NCI-H82 treated with DMSO at 0.1 percent for 48 hours (cell line): Measurements from ENCODE around the gene NRG3.
"Not testable (repeated sequence)": the region's sequence is repeated elsewhere in the genome, so short reads cannot be mapped to it uniquely, and the experiment has no call there.

Experiments used
- DNase-seq: peaks from one replicate; lab custom pipeline; 2025; ENCODE audit not compliant: unreplicated experiment; lab: John Stamatoyannopoulos, UW

The NRG3 gene

DNA sequence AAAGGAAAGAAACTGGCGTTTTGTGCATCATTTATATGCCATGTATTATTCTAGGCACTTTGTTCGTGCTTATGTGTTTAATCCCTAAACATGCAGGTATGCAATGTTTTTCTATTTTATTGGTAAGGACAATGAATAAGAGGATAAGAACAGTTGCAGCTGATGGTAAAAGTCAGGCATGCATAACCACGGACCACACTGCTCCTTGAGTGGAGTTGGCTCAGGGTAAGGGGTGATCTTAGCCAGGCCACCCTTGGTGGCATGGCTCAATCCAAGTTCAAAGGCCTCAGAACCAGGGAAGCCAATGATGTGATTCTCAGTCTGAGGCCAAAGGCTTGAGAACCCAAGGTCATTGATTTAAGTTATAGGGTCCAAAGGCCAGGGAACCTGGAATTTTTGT lies 1068.1 kb downstream of the NRG3 start:
- DNase-seq = no peak

DNA sequence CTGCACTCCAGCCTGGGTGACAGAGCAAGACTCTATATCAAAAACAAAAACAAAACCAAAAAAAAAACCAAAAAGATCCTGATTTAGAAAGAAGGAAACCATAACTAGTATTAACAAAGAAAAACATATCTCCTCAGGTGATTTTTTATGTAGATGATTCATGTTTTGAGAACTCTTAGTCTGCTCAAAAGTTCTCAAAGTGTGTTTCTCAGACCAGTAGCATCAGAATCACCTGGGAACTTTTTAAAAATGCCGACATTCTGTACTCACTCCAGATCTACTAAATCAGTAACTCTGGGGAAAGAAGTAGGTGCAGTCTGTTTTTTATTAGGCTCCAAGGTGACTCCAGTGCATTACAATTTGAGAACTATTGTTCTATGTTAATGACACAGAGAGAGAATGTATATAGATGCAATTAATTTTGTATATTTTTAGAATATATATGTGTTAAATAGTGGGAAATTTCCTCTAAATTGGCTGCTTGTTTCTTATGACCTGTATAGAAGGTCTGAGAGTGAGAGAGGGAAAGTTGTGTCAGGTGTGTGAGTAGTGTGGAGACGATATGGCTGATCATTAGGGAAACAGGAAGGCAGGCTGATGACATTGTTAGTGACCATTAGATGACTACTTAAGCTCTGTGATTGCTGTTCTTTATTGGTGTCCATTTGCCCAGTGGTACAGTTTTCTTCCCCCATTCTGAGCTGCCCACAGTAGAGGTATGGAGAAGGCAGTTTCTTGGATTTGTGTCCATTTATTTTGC lies 1075.0 kb downstream of the NRG3 start:
- DNase-seq = no peak

DNA sequence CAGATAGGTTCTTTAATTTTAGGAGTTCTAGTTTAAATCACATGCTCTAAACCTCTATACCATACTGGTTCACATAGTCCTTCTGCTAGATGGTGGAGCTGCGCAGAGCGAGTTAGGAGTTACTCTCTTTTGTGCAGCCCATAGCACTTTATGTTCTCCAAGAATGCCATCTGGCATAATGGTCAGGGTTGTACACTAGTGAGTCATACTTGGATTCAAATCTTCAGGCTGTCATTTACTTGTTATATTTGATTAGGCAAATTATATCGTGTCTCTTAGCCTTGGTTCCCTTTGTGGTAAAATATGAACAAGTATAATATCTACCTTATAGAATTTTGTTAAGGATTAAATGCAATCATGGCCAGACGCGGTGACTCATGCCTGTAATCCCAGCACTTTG lies 1078.3 kb downstream of the NRG3 start:
- DNase-seq = no peak

DNA sequence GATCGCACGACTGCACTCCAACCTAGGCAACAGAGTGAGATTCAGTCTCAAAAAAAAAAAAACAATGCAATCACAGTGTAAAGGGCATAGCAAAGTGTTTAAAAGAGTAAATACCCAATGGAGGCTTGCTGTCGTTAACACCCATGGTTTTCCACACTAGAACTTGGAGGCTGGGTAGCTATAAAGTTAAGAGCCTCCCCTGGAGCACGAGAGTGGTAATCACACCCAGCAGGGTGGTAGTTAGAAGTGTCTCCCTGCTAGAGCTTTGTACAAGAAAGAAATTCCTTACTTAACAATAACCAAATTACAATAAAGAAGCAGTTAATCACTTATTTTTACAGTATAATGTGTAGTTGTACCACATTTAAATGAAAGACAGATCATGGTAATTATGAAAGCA lies 1078.9 kb downstream of the NRG3 start:
- no peak for DNase-seq

DNA sequence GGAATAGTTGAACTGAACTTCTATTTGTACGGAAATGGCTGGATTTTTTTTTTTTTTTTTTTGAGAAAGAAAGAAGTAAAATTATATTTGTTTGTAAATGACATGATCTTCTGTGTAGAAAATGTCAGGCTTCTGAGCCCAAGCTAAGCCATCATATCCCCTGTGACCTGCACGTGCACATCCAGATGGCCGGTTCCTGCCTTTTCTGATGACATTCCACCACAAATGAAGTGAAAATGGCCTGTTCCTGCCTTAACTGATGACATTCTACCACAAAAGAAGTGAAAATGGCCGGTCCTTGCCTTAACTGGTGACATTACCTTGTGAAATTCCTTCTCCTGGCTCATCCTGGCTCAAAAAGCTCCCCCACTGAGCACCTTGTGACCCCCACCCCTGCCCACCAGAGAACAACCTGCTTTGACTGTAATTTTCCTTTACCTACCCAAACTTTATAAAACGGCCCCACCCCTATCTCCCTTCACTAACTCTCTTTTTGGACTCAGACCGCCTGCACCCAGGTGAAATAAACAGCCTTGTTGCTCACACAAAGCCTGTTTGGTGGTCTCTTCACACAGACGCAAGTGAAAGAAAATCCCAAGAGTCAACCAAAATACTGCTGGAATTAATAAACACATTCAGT lies 1085.5 kb downstream of the NRG3 start:
- not testable (repeated sequence) for DNase-seq

DNA sequence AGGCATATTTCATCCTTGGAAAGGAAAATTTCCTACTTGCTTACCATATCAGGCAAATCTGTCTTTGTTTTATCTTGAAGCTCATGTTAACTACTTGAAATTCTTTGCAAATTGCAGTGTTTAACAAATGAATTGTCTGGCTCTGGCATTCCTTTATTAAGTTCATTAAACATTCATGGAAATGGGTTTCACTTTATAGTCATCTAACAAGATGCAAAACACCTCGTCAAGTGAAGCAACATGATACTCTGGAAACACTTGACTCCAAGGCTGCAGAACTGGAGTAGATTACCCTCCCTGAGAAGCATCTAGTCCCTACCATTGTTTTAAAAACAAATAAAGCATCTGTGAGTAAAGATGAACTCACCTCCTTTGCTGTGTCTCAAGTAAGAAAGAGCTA lies 1086.9 kb downstream of the NRG3 start:
- no peak for DNase-seq

DNA sequence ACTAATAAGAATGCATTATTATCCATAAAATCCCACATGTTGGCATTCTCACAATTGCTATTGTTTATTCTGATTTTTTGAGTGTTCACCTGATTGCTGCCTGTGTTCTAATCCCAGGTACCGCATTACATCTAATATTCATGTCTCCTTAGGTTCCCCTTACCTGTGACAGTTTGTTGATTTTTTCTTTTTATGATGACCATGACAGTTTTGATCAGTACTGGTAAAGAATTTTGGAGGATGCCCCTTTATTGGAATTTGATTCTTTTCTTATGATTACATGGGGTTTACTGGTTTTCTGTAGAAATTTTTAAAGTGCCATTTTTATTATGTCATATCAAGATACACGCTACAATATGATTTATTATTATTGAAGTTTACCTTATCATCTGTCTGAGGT lies 1091.1 kb downstream of the NRG3 start:
- DNase-seq = no peak

DNA sequence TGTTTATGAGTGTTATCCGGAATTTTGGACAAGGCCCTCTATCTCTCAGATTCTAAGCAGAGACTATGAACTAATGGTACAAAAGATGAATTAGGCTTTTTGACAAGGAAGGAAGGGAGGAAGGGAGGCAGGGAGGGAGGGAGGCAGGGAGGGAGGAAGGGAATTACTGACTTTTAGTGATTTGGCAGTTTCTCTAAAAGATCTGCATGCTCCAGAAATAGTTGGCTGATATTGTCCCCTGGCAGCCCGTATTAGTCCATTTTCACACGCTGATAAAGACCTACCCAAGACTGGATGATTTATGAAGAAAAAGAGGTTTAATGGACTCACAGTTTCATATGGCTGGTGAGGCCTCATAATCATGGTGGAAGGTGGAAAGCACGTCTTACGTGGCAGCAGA lies 1093.5 kb downstream of the NRG3 start:
- DNase-seq = no peak

DNA sequence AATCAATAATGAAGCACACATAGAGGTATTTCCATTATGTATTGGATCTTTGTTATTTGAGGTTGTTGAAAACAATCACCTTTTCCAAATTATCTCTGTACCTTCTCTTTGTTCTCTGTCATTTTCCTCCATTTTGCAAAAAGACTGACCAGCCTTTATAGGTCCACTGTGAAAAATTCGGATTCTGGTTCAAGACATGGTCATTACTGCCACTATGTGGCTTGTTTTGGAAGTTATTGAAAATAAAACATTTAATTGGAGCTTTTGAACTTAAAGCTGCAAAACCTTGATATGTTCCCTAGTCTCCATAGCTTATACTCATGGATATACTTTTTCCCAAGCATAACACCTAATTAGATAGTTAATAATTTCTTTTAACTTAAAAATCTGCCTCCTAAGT lies 1094.4 kb downstream of the NRG3 start:
- DNase-seq = no peak

DNA sequence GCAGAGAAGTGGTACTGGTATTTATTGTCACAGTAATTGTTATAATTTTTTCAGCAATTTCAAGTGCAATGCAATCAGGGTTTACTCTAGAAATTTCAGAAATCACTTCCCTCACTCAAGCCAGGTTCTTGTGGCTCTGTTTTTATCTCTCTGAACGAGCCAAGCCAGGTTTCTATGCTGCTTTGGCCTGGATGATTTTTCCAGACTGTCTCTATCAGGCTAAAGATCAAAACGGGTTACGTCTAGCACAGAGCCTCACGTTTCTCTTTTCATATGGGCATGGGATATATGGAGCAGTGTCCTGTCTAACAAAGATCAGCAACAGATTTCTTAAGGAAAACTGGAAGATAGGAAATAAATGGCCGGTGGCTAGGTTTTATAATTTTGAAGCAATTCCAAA lies 1105.3 kb downstream of the NRG3 start:
- no peak for DNase-seq

DNA sequence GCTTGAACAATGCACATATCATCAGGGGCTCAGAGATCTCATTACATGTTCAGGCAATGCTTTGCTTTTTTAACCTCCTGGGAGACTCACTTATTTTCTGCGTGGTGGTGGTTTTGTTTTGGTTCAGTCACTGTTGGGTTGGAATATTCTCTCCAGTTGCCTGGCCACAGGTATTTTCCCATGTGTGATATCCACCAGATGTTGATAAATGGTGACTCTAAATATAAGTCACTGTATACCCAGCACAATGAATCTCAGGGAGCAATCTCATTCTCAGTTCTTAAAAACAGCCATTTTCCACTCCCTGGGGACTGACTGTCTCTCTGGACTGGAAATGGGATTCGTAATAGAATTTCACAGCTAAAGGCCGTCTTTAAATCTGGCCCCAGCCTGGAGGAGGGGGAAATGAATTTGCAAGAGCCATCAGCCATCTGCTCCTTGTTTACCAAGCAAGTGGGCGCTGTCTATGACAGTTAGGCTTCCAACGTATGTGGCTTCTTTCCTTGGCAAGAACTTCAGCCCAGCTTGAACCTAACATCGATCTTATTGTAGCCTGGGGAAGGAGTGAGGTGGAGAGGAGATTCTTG lies 1106.2 kb downstream of the NRG3 start:
- DNase-seq = peak; percentile 77

DNA sequence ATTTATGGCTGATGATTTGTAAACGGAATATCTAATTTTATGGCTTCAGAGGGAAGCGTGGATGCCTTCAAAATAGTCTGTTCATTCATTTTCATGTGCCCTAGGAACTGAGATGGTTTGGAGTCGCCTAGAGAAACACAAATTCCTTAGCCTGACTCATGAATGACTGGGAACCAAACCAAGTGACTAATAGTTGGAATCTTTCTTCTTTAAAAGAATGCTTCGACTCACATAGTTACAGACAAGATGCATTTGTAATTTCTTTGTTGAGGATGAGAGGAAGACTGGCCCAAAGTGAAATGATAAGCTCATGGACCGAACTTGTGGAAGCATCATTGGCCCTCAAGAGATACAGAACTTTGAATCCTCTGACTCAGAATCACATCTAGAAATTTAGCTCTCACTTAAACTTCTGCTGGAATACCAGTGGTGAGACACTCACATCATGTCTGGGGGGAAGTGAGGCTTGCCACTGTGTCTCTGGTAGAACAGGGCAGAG lies 1107.2 kb downstream of the NRG3 start:
- no peak for DNase-seq

DNA sequence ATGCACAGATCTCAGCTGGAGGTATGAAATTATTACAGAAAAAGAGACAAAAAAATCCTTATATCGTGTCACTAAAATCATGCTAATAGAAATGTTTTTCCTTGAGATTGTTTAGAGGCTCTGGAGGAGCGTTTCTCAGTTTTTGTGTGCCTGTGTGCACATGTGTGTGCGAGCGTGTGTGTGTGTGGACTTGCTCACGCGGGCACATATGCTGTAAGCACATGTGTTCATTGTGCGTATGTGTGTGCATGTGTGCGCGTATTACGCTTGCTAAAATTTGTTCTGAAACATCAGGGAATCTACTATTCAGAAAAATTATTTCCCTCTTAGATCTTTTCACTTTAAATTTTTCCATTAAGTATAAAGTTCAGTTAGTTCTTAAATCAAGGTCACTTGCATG lies 1111.2 kb downstream of the NRG3 start:
- no peak for DNase-seq

DNA sequence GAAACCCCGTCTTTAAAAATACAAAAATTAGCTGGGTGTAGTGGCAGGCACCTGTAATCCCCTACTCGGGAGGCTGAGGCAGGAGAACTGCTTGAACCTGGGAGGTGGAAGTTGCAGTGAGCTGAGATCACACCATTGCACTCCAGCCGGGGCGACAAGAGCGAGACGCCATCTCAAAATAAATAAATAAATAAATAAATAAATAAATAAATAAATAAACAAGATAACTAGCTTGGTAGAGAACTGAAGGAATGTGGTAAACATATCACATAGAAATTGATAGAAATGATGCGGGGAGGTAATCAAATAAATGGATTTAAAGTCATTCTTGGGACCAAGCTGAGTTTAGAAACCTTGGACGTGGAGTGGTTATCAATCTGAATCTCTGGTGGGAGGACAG lies 1131.5 kb downstream of the NRG3 start:
- DNase-seq = not testable (repeated sequence)

DNA sequence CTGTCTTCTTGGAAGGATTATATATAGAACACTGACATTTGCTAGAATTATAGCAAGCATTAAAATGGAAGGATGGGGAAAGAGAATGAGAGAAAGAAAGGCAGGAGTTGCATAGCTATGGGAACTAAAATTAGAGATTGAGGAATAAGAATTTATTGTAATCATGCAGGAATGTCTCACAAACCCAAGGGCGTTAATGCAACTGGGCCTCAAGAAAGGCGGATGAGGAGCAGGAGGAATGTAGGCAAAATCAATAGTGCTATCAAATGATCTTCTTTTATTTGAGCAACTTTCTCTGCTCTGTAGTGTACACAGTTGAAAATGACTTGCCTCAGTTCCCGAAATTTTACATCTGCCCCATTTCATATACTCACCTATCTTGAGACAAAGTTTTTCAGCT lies 1132.5 kb downstream of the NRG3 start:
- no peak for DNase-seq

DNA sequence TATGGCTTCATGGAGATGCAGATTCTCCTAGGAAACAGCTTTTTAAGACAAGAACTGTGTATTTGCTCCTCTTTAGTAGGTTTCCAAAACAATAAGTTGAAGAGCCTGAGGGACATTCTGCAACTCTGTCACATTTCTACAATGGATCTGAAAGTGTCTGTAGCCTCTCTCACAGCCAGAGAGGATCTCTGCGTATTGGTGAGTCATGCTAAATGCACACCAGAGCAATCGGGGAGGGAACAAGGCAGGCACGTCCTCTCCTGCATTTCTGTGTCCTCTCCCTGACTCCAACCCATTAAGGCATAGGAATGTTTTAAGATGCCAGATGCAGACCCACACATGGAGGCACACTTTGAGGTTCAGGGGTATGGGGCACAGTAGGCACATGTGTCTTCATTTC lies 1137.9 kb downstream of the NRG3 start:
- no peak for DNase-seq

DNA sequence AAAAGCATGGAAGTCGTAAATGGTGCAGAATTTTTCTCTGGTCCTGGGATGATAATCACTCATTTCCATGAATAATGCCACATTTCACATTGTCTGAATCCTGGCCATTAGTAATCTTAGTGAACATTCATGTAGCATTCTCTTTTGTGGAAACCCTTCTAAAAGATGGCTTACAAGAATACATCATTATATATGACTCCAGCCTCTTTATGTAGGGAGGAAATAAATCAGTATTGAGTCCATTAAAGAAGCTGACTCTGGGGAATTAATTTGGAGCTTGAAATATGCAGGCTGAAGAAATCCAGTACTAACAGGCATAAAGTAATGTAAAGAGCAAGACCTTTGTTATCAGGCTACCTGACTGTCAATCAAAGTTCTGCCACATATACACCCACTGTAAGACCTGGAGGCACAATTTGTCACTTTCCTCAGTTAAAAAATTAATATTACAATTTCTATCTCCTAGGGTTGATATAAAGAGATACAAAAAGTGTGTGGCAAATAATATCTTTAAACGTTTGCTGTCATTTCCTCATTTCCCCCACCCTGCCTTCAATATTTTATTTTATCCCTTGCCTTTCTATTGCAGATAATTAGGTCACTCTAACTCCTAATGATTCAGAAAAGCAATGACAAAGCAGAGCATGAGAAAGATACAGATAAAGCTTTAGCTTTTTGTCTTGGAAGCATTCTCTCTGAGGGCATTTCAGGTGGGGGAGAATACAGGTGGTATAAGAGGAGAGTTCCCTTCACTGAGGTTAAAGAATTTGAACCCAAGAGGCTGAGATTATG lies 1142.3 kb downstream of the NRG3 start:
- no peak for DNase-seq

DNA sequence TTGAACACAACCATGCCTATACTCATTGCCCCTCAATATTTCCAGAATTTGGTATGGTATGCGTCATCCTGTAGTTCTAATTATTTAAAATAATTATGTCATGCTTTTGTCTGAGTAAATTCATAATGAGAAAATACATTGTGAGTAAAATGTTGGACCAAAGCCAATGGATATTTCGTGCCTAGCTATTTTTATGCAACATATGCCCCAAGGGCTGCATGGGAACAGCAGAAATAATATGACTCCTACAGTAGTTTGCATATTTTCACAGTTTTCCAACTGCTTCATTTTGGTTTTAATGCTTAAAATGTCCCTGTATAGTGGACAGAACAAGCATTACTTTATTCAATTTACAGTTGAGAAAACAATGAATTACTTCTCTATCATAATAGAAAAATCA lies 1148.7 kb downstream of the NRG3 start:
- DNase-seq = no peak
